A673 (cell line): ENCODE results near the gene PHF21B. TPM values are rescaled to one million over a fixed set of nuclear protein-coding genes. Genes with fewer than 3 reads are reported as not detected.

Experiments
- BruUV-seq: library from RNA; stranded (reverse); fragments of 400-500 nt; replicated peaks from 2 replicates; lab custom pipeline; 2021; lab: Mats Ljungman, UMichigan
- CTCF ChIA-PET: fragments of 300-600 bp; sonication (Branson Sonifier 250); formaldehyde crosslinking; loops from one replicate; lab custom pipeline; 2022; ENCODE audit warnings: antibody characterized with exemption; lab: Charles Lee
- POLR2A ChIA-PET: fragments of 300-600 bp; sonication (Branson Sonifier 250); formaldehyde crosslinking; loops from one replicate; lab custom pipeline; 2022; ENCODE audit warnings: antibody characterized with exemption; ENCODE audit not compliant: low non-redundant PET; lab: Charles Lee
- DNase-seq: peaks from one replicate; pipeline ENCODE4 v3.0.0-alpha.2; 2015; ENCODE audit warnings: low spot score
- H3K27ac ChIP-seq: fragments of 200-600 bp; sonication (generic); 2 replicates; pipeline ENCODE4 v1.5.1; 2016; ENCODE audit warnings: mixed run types, low read depth, mild to moderate bottlenecking, mixed read lengths, antibody characterized with exemption, low read length; ENCODE audit not compliant: poor library complexity, severe bottlenecking
- H3K27me3 ChIP-seq: fragments of 200-600 bp; sonication (generic); replicated peaks from 2 replicates; pipeline ENCODE4 v1.6.1; 2017; ENCODE audit warnings: mixed run types, low read depth, mild to moderate bottlenecking, mixed read lengths, antibody characterized with exemption, low read length; ENCODE audit not compliant: insufficient read depth, poor library complexity
- H3K36me3 ChIP-seq: fragments of 200-600 bp; sonication (generic); 2 replicates; pipeline ENCODE4 v1.6.1; 2016; ENCODE audit warnings: mixed run types, mild to moderate bottlenecking, mixed read lengths, antibody characterized with exemption, low read length; ENCODE audit not compliant: insufficient read depth, poor library complexity, severe bottlenecking
- H3K4me1 ChIP-seq: fragments of 200-600 bp; sonication (generic); 2 replicates; pipeline ENCODE4 v1.6.1; 2017; ENCODE audit warnings: mixed run types, mild to moderate bottlenecking, mixed read lengths, antibody characterized with exemption, low read length; ENCODE audit not compliant: insufficient read depth, poor library complexity, severe bottlenecking
- H3K4me3 ChIP-seq: fragments of 200-600 bp; sonication (generic); 2 replicates; pipeline ENCODE4 v1.5.1; 2016; ENCODE audit warnings: low read depth, mixed run types, mild to moderate bottlenecking, mixed read lengths, low read length; ENCODE audit not compliant: poor library complexity, severe bottlenecking
- H3K9me3 ChIP-seq: fragments of 200-600 bp; sonication (generic); 2 replicates; pipeline ENCODE4 v1.6.1; 2016; ENCODE audit warnings: mixed run types, low read depth, mild to moderate bottlenecking, mixed read lengths, antibody characterized with exemption, low read length; ENCODE audit not compliant: poor library complexity, severe bottlenecking
- CTCF ChIP-seq: fragments of 300-800, 200-600 bp; sonication (generic); conservative IDR thresholded peaks from 2 replicates; pipeline ENCODE4 v1.5.1; 2017; ENCODE audit warnings: low read depth, mild to moderate bottlenecking, antibody characterized with exemption, low read length, moderate library complexity, mixed read lengths
- EZH2 ChIP-seq: fragments of 200-600 bp; sonication (generic); IDR thresholded peaks from 2 replicates; pipeline ENCODE4 v1.6.1; 2017; ENCODE audit warnings: borderline replicate concordance, low read depth, mild to moderate bottlenecking, mixed read lengths, antibody characterized with exemption, low read length; ENCODE audit not compliant: poor library complexity, severe bottlenecking
- intact Hi-C: fragments of 100-400 bp; cut with micrococcal nuclease; formaldehyde crosslinking; loops from one replicate; pipeline ENCODE4 v1.10.0; 2022; ENCODE audit not compliant: unreplicated experiment
- total RNA-seq: library from RNA; stranded (reverse); gene quantifications from 2 replicates; pipeline ENCODE4 v1.2.3, GENCODE V29; 2021

Gene PHF21B
- total RNA-seq, 1 experiment from 2014 or later = 13.2 TPM

GRCh38 chr22:44972363-44973083 is 37.3 kb downstream of the PHF21B start:
- no peak for TF ChIP-seq CTCF
- no peak for TF ChIP-seq EZH2
- H3K27me3 ChIP-seq = no peaks in the 10 kb centered on the region
- POLR2A ChIA-PET = no interaction called here
- no peak for DNase-seq
- H3K9me3 ChIP-seq = no peaks in the 10 kb centered on the region
- peaks cover 4% of the 10 kb centered on the region for H3K36me3 ChIP-seq
- no peak overlapping the region for H3K4me3 ChIP-seq
- CTCF ChIA-PET = no interaction called here
- H3K27ac ChIP-seq = no peak overlapping the region
- intact Hi-C loops = no loop called here
- no peaks in the 10 kb centered on the region for H3K4me1 ChIP-seq
- BruUV-seq = no TSS peak

- ChIA-PET CTCF (no interaction called here), POLR2A (no interaction called here)
- no peaks in the 10 kb centered on the region for H3K27me3 ChIP-seq
- intact Hi-C loops = no loop called here
- H3K4me3 ChIP-seq = no peak overlapping the region
- H3K36me3 ChIP-seq = peaks cover 4% of the 10 kb centered on the region
- no peak overlapping the region for H3K27ac ChIP-seq
- no peak for DNase-seq
- no peaks in the 10 kb centered on the region for H3K9me3 ChIP-seq
- no TSS peak for BruUV-seq
- TF ChIP-seq CTCF (no peak), EZH2 (no peak)
- no peaks in the 10 kb centered on the region for H3K4me1 ChIP-seq
Observed at GRCh38 chr22:44971651-44972362, 38.0 kb downstream of the PHF21B start.

GRCh38 chr22:44970291-44970690 is 39.5 kb downstream of the PHF21B start:
- Histone ChIP-seq H3K4me1 (no peaks in the 10 kb centered on the region), H3K9me3 (no peaks in the 10 kb centered on the region), H3K27me3 (no peaks in the 10 kb centered on the region), H3K4me3 (no peak overlapping the region), H3K36me3 (peaks cover 4% of the 10 kb centered on the region), H3K27ac (no peak overlapping the region)
- POLR2A ChIA-PET = no interaction called here
- CTCF ChIA-PET = no interaction called here
- TF ChIP-seq CTCF = no peak
- TF ChIP-seq EZH2 = no peak
- no TSS peak for BruUV-seq
- intact Hi-C loops = no loop called here
- no peak for DNase-seq
